GM19467 (cell line): ENCODE data around the gene CFAP251.

ENCODE experiments used
- ATAC-seq: cut with Tn5 transposase; IDR thresholded peaks from one replicate; pipeline ENCODE4 v1.9.1; 2021; ENCODE audit warnings: mild to moderate bottlenecking, moderate library complexity; ENCODE audit not compliant: unreplicated experiment

CFAP251 gene

GRCh38 chr12:122045262-122045661 is 126.9 kb downstream of the CFAP251 start:
- no peak for ATAC-seq

- no peak for ATAC-seq
Observed at GRCh38 chr12:122046145-122046544, 127.8 kb downstream of the CFAP251 start.

- ATAC-seq = no peak
Observed at GRCh38 chr12:122048151-122048550, 129.8 kb downstream of the CFAP251 start.

- no peak for ATAC-seq
Observed at GRCh38 chr12:122049827-122050226, 131.4 kb downstream of the CFAP251 start.

GRCh38 chr12:122050706-122051105 is 132.3 kb downstream of the CFAP251 start:
- ATAC-seq = no peak

GRCh38 chr12:122051231-122051876 is 133.0 kb downstream of the CFAP251 start:
- ATAC-seq = no peak

- no peak for ATAC-seq
Observed at GRCh38 chr12:122052285-122052684, 133.9 kb downstream of the CFAP251 start.
